Omental fat pad (tissue), 4 donors: ENCODE results near the gene TAB2. TPM values are rescaled to one million over a fixed set of nuclear protein-coding genes. Genes with fewer than 3 reads are reported as not detected.
A peak's percentile ranks its signal among the peaks of the same experiment; 100 is the strongest.

Experiments
- ATAC-seq: fragments of 150-250 bp; one replicate; pipeline ENCODE4 v1.9.1; 2016; ENCODE audit warnings: mild to moderate bottlenecking, moderate library complexity; ENCODE audit not compliant: low FRiP score
- DNase-seq: peaks from one replicate; pipeline ENCODE4 v3.0.0-alpha.2; 2019; ENCODE audit warnings: low spot score
- CTCF ChIP-seq, 3 donors: fragments of 450-650 bp; IDR thresholded peaks; one replicate each; pipeline ENCODE4 v1.5.1; 2016 to 2017; ENCODE audit warnings: antibody characterized with exemption in 3 of 3, mild to moderate bottlenecking in 3 of 3, moderate library complexity in 2 of 3
- total RNA-seq, 4 donors: library from RNA; depleted of rRNA; stranded (reverse); fragments of >200 nt; gene quantifications; one replicate each; pipeline ENCODE4 v1.1.0, GENCODE V29; 2016

TAB2 gene
- total RNA-seq, 4 donors from 2014 or later: 40.0 to 88.4 (median 58.6) TPM

- ATAC-seq (no peak), DNase-seq (no peak)
- TF ChIP-seq CTCF (IDR thresholded peaks at IDR 0.05): no peak
Measured at GRCh38 chr6:149331871-149332270, 14.4 kb downstream of the TAB2 start.

GRCh38 chr6:149332602-149333265 is 15.2 kb downstream of the TAB2 start:
- TF ChIP-seq CTCF (IDR thresholded peaks at IDR 0.05): no peak
- DNase-seq (no peak), ATAC-seq (no peak)

- DNase-seq: no peak
- ATAC-seq: no peak
- no peak for TF ChIP-seq CTCF (IDR thresholded peaks at IDR 0.05)
Measured at GRCh38 chr6:149333266-149333620, 15.7 kb downstream of the TAB2 start.

GRCh38 chr6:149334201-149334600 is 16.7 kb downstream of the TAB2 start:
- DNase-seq: no peak
- no peak for ATAC-seq
- TF ChIP-seq CTCF (IDR thresholded peaks at IDR 0.05): no peak

GRCh38 chr6:149334682-149335160 is 17.2 kb downstream of the TAB2 start:
- no peak for TF ChIP-seq CTCF (IDR thresholded peaks at IDR 0.05)
- ATAC-seq (peak; percentile 66), DNase-seq (no peak)

GRCh38 chr6:149335924-149336608 is 18.6 kb downstream of the TAB2 start:
- DNase-seq: no peak
- peak; percentile 84 for ATAC-seq

More at GRCh38 chr6:149335924-149336608, 18.6 kb downstream of the TAB2 start:
- TF ChIP-seq CTCF (IDR thresholded peaks at IDR 0.05): no peak
